CD4-positive, alpha-beta memory T cell (primary cell): ENCODE measurements around the gene LRRC45. TPM values are rescaled to one million over a fixed set of nuclear protein-coding genes. Genes with fewer than 3 reads are reported as not detected.

Experiments
- CTCF ChIA-PET: fragments of 350-600 bp; sonication (Branson Sonifier 250); formaldehyde crosslinking; loops from one replicate; lab custom pipeline; 2021; ENCODE audit warnings: inconsistent platforms; ENCODE audit not compliant: partially characterized antibody; lab: Charles Lee
- POLR2A ChIA-PET: fragments of 350-600 bp; sonication (Branson Sonifier 250); formaldehyde crosslinking; loops from one replicate; lab custom pipeline; 2021; ENCODE audit not compliant: partially characterized antibody; lab: Charles Lee
- DNase-seq, 5 donors: peaks; one replicate each; pipeline versions ENCODE4 v3.0.0 to v3.0.0-alpha.2; 2020 to 2022; ENCODE audit warnings: mixed read lengths in 1 of 5
- H3K27ac ChIP-seq: one replicate; pipeline ENCODE4 v1.7.0; 2013; ENCODE audit warnings: low read depth, low read length
- H3K27me3 ChIP-seq: 2 replicates; pipeline ENCODE4 v1.7.0; 2013; ENCODE audit warnings: mild to moderate bottlenecking, low read length, moderate library complexity; ENCODE audit not compliant: insufficient read depth
- H3K36me3 ChIP-seq: 2 replicates; pipeline ENCODE4 v1.7.0; 2013; ENCODE audit warnings: mild to moderate bottlenecking, low read length, moderate library complexity; ENCODE audit not compliant: insufficient read depth
- H3K4me1 ChIP-seq: 2 replicates; pipeline ENCODE4 v1.7.0; 2013; ENCODE audit warnings: mild to moderate bottlenecking, low read length, moderate library complexity; ENCODE audit not compliant: insufficient read depth
- H3K4me3 ChIP-seq, 2 donors: one replicate each; pipeline ENCODE4 v1.7.0; 2013; ENCODE audit warnings: low read length in 2 of 2, mild to moderate bottlenecking in 1 of 2
- H3K9me3 ChIP-seq, 2 donors: one replicate each; pipeline ENCODE4 v1.7.0; 2013; ENCODE audit warnings: low read length in 2 of 2, control low read depth in 1 of 2; ENCODE audit not compliant: control insufficient read depth in 1 of 2
- H3K27ac Mint-ChIP-seq, 7 donors: one replicate each; pipeline ENCODE4 v1.8.0; 2020 to 2021; ENCODE audit warnings: mixed read lengths in 7 of 7, mild to moderate bottlenecking in 6 of 7, inconsistent platforms in 3 of 7, moderate library complexity in 3 of 7
- H3K27me3 Mint-ChIP-seq, 2 donors: one replicate each; pipeline ENCODE4 v1.8.0; 2020 to 2021; ENCODE audit warnings: mixed read lengths in 2 of 2
- H3K36me3 Mint-ChIP-seq, 2 donors: one replicate each; pipeline ENCODE4 v1.8.0; 2020 to 2021; ENCODE audit warnings: mixed read lengths in 2 of 2, inconsistent platforms in 1 of 2, mild to moderate bottlenecking in 1 of 2
- H3K4me1 Mint-ChIP-seq, 4 donors: one replicate each; pipeline ENCODE4 v1.8.0; 2020 to 2021; ENCODE audit warnings: mixed read lengths in 4 of 4, mild to moderate bottlenecking in 1 of 4
- H3K4me3 Mint-ChIP-seq, 8 donors: one replicate each; pipeline ENCODE4 v1.8.0; 2020 to 2021; ENCODE audit warnings: mixed read lengths in 8 of 8, mild to moderate bottlenecking in 7 of 8, moderate library complexity in 6 of 8, inconsistent platforms in 3 of 8
- H3K9me3 Mint-ChIP-seq, 8 donors: one replicate each; pipeline ENCODE4 v1.8.0; 2020 to 2021; ENCODE audit warnings: mixed read lengths in 8 of 8, mild to moderate bottlenecking in 5 of 8, inconsistent platforms in 3 of 8, moderate library complexity in 1 of 8
- intact Hi-C: fragments of 100-400 bp; cut with micrococcal nuclease; formaldehyde crosslinking; loops from one replicate; pipeline ENCODE4 v1.15.1; 2023
- polyA plus RNA-seq, 2 donors: library from polyadenylated mRNA; unstranded; fragments of 300-500 nt; fragmentation: Illumina TruSeq; gene quantifications; one replicate each; pipeline ENCODE4 v1.2.3, GENCODE V29; 2021
- total RNA-seq, 2 experiments: library from RNA; stranded (reverse); gene quantifications; one replicate each; pipeline ENCODE4 v1.2.3, GENCODE V29; 2021

LRRC45 gene
- total RNA-seq (10 to 100 TPM; 18.0 to 18.7 TPM), polyA plus RNA-seq (1 to 10 TPM; 5.7 to 8.2 TPM)

- CTCF ChIA-PET: interaction anchor here (1.0 to 7.5 kb wide), 8 partner anchors 7 to 315 kb away, joined by 3 to 81 read pairs (median 6); partner anchors contain the start of genes DCXR and NOTUM
- no peaks in the 10 kb centered on the region for H3K27me3 Mint-ChIP-seq
- Histone ChIP-seq H3K27ac (peak within 1 kb of the TSS; percentile 65), H3K36me3 (no peaks in the 10 kb centered on the region), H3K4me3 (peak within 1 kb of the TSS; percentile 44 to 72), H3K9me3 (no peaks in the 10 kb centered on the region), H3K27me3 (no peaks in the 10 kb centered on the region), H3K4me1 (peaks cover 28% of the 10 kb centered on the region)
- peaks cover 3% of the 10 kb centered on the region in 2 donors for H3K36me3 Mint-ChIP-seq
- peak within 1 kb of the TSS; percentile 81 to 89 (median 86) for H3K4me3 Mint-ChIP-seq
- peak within 1 kb of the TSS in 6 of 7 donors; percentile 68 to 89 (median 78) for H3K27ac Mint-ChIP-seq
- intact Hi-C loops: loop anchor here (1.0 to 5.0 kb wide), 6 partner anchors 14 to 179 kb away; partner anchors contain the start of genes ASPSCR1, DCXR, FASN and P4HB
- peaks cover 3 to 30% (median 18%) of the 10 kb centered on the region in 4 donors for H3K4me1 Mint-ChIP-seq
- DNase-seq: peak; percentile 99 to 100 (median 100)
- no peaks in the 10 kb centered on the region for H3K9me3 Mint-ChIP-seq
- POLR2A ChIA-PET: interaction anchor here (0.6 to 5.1 kb wide), 24 partner anchors 8 to 510 kb away, joined by 3 to 57 read pairs (median 4); partner anchors contain the start of genes ACTG1, ARHGDIA, DCXR and DUS1L
Measured at GRCh38 chr17:82022981-82023446, at the start of gene LRRC45. TSS of gene LRRC45 (plus strand) at chr17:82023305. CDS start at chr17:82023644, 339 bp downstream.

DNA sequence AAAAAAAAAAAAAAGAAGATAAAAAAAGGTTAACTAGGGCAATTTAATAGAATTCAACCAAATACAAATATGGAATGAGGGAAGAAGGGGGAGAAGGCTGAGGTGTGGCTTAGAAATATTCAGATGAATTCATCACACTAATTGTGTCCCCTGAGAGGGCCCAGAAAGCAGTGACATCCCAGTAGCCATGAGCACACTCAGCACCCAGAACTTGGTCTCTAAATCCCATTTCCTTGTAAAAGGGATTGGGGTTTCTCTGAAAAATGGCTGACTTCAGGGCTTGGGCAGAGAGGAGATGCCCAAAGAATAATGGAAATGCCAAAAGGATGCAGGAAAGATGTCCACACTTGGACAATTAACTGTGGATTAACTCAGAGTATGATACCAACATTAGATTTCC lies 49.7 kb upstream of the LRRC45 start:
- intact Hi-C loops: no loop called here
- Histone ChIP-seq H3K27me3 (no peaks in the 10 kb centered on the region), H3K27ac (no peak overlapping the region), H3K4me1 (peaks cover 17% of the 10 kb centered on the region), H3K9me3 (no peaks in the 10 kb centered on the region), H3K4me3 (no peak overlapping the region), H3K36me3 (no peaks in the 10 kb centered on the region)
- Mint-ChIP-seq H3K4me1 (peaks cover 6 to 26% (median 10%) of the 10 kb centered on the region in 4 donors), H3K27ac (no peak overlapping the region), H3K27me3 (no peaks in the 10 kb centered on the region), H3K9me3 (no peaks in the 10 kb centered on the region), H3K4me3 (no peak overlapping the region), H3K36me3 (peaks cover 0 to 6% of the 10 kb centered on the region in 2 donors)
- ChIA-PET CTCF (interaction anchor here (0.9 kb wide), 1 partner anchor 14 kb away, joined by 3 read pairs; no protein-coding TSS in a partner anchor), POLR2A (no interaction called here)
- DNase-seq: no peak

- Histone ChIP-seq H3K9me3 (no peaks in the 10 kb centered on the region), H3K27ac (peak overlapping the region; percentile 80), H3K4me1 (peaks cover 31% of the 10 kb centered on the region), H3K27me3 (no peaks in the 10 kb centered on the region), H3K36me3 (no peaks in the 10 kb centered on the region), H3K4me3 (peak overlapping the region; percentile 29 to 74)
- Mint-ChIP-seq H3K27ac (peak overlapping the region; percentile 94 to 99 (median 98)), H3K9me3 (peaks cover 0 to 2% (median 0%) of the 10 kb centered on the region in 8 donors), H3K4me3 (peak overlapping the region; percentile 90 to 98 (median 96)), H3K4me1 (peaks cover 17 to 43% (median 28%) of the 10 kb centered on the region in 4 donors), H3K36me3 (peaks cover 4 to 12% of the 10 kb centered on the region in 2 donors), H3K27me3 (no peaks in the 10 kb centered on the region)
- POLR2A ChIA-PET: interaction anchor here (0.7 to 5.1 kb wide), 12 partner anchors 10 to 150 kb away, joined by 3 to 54 read pairs (median 4); partner anchors contain the start of genes CENPX, DCXR, LRRC45 and MAFG
- CTCF ChIA-PET: interaction anchor here (1.0 to 1.8 kb wide), 4 partner anchors 8 to 43 kb away, joined by 4 to 6 read pairs (median 4); no protein-coding TSS in a partner anchor
- peak in 1 of 5 donors; percentile 58 for DNase-seq
- intact Hi-C loops: loop anchor here (1.0 kb wide), 2 partner anchors 8 to 47 kb away; partner anchors contain the start of gene LRRC45
Measured at GRCh38 chr17:81976332-81977210, 46.5 kb upstream of the LRRC45 start.

- peak; percentile 86 to 95 (median 92) for DNase-seq
- POLR2A ChIA-PET: interaction anchor here (0.7 to 5.1 kb wide), 14 partner anchors 11 to 150 kb away, joined by 3 to 54 read pairs (median 4); partner anchors contain the start of genes CENPX, DCXR, LRRC45 and MAFG
- CTCF ChIA-PET: interaction anchor here (1.0 to 1.4 kb wide), 3 partner anchors 9 to 42 kb away, joined by 4 to 5 read pairs (median 4); no protein-coding TSS in a partner anchor
- H3K4me1 ChIP-seq: peaks cover 31% of the 10 kb centered on the region
- intact Hi-C loops: loop anchor here (1.0 kb wide), 2 partner anchors 9 to 46 kb away; partner anchors contain the start of gene LRRC45
- Mint-ChIP-seq H3K27me3 (no peaks in the 10 kb centered on the region), H3K9me3 (peaks cover 0 to 2% (median 0%) of the 10 kb centered on the region in 8 donors), H3K36me3 (peaks cover 4 to 12% of the 10 kb centered on the region in 2 donors), H3K4me3 (peak within 1 kb of the TSS; percentile 90 to 98 (median 96)), H3K4me1 (peaks cover 17 to 43% (median 28%) of the 10 kb centered on the region in 4 donors), H3K27ac (peak within 1 kb of the TSS; percentile 94 to 99 (median 98))
- peak within 1 kb of the TSS; percentile 69 to 74 for H3K4me3 ChIP-seq
- H3K27ac ChIP-seq: peak within 1 kb of the TSS; percentile 80
- H3K27me3 ChIP-seq: no peaks in the 10 kb centered on the region
- H3K9me3 ChIP-seq: no peaks in the 10 kb centered on the region
- no peaks in the 10 kb centered on the region for H3K36me3 ChIP-seq
Measured at GRCh38 chr17:81977211-81977808, 45.8 kb upstream of the LRRC45 start, which contains the start of gene ASPSCR1. TSS of gene ASPSCR1 (plus strand) at chr17:81977629. CDS start at chr17:81977647, 18 bp downstream.

DNA sequence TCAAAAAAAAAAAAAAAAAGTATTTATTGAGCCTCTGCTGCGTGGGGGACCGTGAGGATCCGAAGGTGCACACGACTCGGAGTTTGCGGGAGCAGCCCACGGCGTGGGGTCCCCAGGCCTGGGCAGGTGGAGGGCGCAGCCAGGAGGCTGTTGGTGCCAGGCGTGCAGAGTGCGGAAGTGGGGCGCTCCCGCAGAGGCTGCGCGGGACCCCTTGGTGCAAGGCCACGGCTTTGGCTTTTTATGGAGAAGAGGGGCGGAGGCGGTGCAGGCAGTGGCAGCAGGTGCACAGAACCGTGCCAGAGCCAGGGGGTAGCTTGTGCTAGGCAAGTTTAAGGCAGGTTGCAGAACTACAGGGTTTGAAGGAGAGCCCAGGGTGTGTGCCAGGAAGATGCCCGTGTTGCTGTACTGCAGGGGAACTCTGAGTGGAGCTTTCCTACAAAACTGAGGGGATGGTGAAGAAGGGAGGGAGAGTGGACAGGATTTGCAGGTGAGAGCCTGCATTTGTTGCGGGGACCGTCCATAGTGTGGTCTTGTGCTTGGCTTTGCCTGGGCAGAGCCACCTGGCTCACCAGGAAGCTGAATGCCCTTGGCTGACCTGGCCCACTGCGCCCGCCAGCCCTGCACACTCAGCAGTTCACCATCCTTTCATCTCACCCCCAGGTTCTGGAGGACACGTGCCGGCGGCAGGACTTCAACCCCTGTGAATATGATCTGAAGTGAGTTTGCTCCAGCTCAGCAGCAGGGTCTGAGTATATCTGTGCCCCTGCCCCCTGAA lies 44.4 kb upstream of the LRRC45 start:
- peak overlapping the region; percentile 29 to 79 (median 66) for H3K27ac Mint-ChIP-seq
- Histone ChIP-seq H3K27ac (no peak overlapping the region), H3K4me3 (no peak overlapping the region), H3K9me3 (no peaks in the 10 kb centered on the region), H3K36me3 (no peaks in the 10 kb centered on the region), H3K4me1 (peaks cover 31% of the 10 kb centered on the region), H3K27me3 (no peaks in the 10 kb centered on the region)
- H3K9me3 Mint-ChIP-seq: peaks cover 0 to 2% (median 0%) of the 10 kb centered on the region in 8 donors
- intact Hi-C loops: no loop called here
- DNase-seq: no peak
- H3K4me1 Mint-ChIP-seq: peaks cover 17 to 43% (median 28%) of the 10 kb centered on the region in 4 donors
- H3K4me3 Mint-ChIP-seq: peak overlapping the region; percentile 72 to 78 (median 75)
- H3K27me3 Mint-ChIP-seq: no peaks in the 10 kb centered on the region
- CTCF ChIA-PET: interaction anchor here (0.7 to 1.5 kb wide), 2 partner anchors 23 to 41 kb away, joined by 3 to 4 read pairs; no protein-coding TSS in a partner anchor
- POLR2A ChIA-PET: interaction anchor here (0.7 to 5.1 kb wide), 9 partner anchors 12 to 118 kb away, joined by 3 to 54 read pairs (median 4); partner anchors contain the start of genes DCXR and NOTUM
- peaks cover 4 to 12% of the 10 kb centered on the region in 2 donors for H3K36me3 Mint-ChIP-seq

- H3K27ac ChIP-seq: no peak overlapping the region
- Mint-ChIP-seq H3K9me3 (peaks cover 0 to 2% (median 0%) of the 10 kb centered on the region in 8 donors), H3K4me1 (peaks cover 19 to 43% (median 31%) of the 10 kb centered on the region in 4 donors), H3K4me3 (peak overlapping the region in 6 of 8 donors; percentile 21 to 73 (median 51)), H3K27me3 (no peaks in the 10 kb centered on the region), H3K36me3 (peaks cover 8 to 15% of the 10 kb centered on the region in 2 donors), H3K27ac (peak overlapping the region in 5 of 7 donors; percentile 50 to 75 (median 68))
- peaks cover 3% of the 10 kb centered on the region for H3K36me3 ChIP-seq
- H3K9me3 ChIP-seq: no peaks in the 10 kb centered on the region
- H3K4me3 ChIP-seq: no peak overlapping the region
- intact Hi-C loops: no loop called here
- ChIA-PET CTCF (no interaction called here), POLR2A (interaction anchor here (5.1 kb wide), 1 partner anchor 13 kb away, joined by 54 read pairs; no protein-coding TSS in a partner anchor)
- no peak for DNase-seq
- peaks cover 31% of the 10 kb centered on the region for H3K4me1 ChIP-seq
- no peaks in the 10 kb centered on the region for H3K27me3 ChIP-seq
Measured at GRCh38 chr17:81980122-81980521, 43.0 kb upstream of the LRRC45 start.
